Endometrium (tissue), 2 donors: ENCODE data around the gene NPLOC4.
"Not testable (repeated sequence)": the region's sequence is repeated elsewhere in the genome, so short reads cannot be mapped to it uniquely, and the experiment has no call there.

Experiments
- FAIRE-seq: peaks from 2 replicates; lab custom pipeline; 2012; peaks lifted over from hg19 to GRCh38; lab: Jason Lieb, UNC
- donor health status: control.
- donor health status: control.

Gene NPLOC4

DNA sequence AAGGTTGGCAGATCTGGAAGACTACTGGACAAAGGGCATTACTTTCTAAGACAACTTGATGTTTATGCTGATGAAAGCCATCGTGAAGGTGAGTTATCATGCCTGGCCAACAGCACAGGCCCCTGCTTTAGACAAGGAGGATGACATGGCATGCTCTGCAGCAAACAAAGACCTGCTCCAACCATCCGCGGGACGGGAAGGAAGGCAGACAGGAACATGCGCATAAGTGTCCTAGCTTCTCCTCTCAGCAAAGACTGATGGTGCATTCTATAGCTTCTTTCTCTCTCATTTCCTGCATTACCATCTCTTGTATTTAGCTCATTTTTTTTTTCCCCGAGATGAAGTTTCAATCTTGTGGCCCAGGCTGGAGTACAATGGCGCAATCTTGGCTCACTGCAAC is 5.4 kb downstream of the NPLOC4 start:
- no peak for FAIRE-seq

- FAIRE-seq, result no peak
These were observed 6.6 kb downstream of the NPLOC4 start for GRCh38 chr17:81630274-81630673.

DNA sequence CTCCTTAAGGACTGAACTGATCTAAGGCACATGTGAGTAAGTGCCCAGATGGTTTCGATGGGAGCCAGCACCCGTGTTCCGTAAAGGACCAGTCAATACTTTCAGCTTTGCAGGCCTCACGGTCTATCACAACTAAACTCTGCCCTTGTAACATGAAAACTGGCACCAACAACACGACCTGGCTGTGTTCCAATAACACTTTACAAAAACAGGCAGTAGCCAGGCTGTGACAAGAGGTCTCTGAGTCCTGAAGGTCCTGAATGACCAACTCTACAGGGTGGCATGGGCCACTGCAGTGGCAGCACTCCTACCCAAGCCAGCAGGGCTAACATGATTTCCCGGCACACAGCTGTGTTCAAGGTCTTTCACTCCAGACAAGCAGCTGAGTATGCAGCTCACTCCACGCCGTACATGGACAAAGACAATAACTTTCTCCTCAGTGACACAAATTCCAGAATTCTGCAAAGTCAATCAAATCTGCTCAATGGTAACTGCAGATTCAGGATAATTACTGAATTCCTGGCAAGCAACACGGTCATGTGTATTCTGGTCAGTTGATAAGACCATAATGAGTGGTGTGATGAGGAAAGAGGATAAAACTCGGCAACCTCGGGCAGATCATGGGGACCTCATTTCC is 15.3 kb downstream of the NPLOC4 start:
- FAIRE-seq, result no peak

- not testable (repeated sequence) for FAIRE-seq
These were observed 18.6 kb downstream of the NPLOC4 start for GRCh38 chr17:81618307-81618706.

GRCh38 chr17:81616877-81617276 is 20.0 kb downstream of the NPLOC4 start:
- no peak for FAIRE-seq

- FAIRE-seq, result no peak
These were observed 21.4 kb downstream of the NPLOC4 start for GRCh38 chr17:81615401-81615930.

DNA sequence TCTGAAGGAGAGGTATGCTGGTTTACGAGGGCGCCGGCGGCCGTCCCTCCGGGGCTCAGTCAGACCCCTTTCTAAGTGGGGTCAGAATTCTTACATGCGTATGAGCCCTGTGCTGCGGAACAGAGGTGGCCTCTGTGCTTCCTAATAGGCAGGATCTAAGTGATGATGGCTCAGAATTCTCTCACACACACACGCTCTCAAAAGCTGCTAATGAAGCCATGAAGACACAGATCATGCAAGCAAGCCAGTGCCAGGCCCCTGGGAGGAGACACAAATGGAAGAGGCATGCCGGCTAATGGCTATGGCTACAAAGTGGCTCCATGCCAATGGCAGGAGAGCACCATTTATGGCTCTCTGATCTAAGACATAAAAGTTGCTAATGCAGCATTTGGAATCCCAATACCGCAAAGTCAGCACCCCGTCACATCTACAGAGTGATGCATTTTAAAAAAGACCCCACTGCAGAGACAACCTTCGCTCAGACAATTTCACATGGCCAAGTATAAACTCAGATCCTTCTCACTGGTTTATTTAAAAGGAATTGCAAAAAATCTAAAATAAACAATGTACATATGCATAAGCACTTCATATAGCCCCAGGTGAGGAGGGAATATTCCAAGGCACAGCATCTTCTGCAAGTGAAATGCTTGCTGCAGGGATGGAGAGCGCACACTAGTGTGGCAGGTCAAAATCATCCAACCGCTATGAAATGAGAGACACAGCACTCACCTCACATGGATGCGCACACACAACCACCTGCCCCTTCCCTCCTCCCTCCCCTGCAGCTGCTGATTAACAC is 24.5 kb downstream of the NPLOC4 start:
- no peak for FAIRE-seq

DNA sequence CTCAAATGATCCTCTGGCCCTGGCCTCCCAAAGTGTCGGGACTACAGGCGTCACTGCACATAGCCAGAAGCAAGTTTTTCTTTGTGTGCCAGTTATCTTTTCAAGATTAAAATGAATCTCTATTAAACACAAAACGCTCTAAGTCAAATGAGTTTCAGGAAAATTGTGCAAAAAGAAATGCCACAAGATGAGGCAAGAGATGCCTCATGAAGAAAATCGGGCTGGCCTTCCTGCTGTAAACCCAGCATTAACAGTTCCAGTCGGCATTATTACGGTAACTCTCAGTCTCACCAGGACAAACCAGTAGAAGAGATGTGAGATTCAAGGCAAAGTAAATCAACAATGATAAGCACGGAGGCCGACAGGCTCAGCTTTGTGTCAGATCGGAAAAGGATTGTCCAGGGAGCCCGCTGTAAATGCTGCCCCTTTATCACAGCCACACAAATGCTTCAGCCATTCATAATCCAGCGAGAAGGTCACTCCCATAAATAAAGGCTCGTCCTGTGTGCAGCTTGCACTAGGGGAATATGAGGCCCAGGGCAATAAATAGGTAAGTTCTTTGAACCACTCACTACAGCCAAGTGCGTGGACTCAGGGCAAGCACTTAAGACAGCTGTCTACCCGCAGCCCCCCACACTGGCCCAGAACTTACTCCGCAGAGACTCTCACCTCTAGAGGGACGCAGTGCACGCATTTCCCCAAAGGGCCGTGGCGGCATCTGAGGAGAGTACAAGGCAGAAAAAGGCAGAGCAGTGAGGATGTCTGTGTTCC is 27.2 kb downstream of the NPLOC4 start:
- FAIRE-seq, result no peak

- FAIRE-seq, result no peak
These were observed 28.3 kb downstream of the NPLOC4 start for GRCh38 chr17:81608605-81609004.

DNA sequence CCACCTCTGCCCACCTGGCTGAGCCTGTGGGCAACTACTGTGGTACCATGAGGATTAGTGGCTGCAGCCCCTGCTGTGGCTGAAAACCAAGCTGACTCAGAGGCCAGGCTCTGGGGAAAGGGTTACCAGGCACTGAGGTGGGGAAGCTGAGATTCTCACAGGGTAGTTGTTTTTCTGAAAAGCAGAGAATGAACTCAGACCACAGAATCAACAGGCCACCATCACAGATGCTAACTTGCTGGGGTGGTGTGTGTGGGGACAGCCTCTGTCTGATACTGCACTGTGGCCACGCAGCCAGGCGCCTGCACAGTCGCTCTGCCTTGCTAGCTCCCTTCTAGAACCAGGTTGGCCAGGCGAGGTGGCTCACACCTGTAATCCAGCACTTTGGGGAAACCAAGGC is 28.8 kb downstream of the NPLOC4 start:
- no peak for FAIRE-seq

GRCh38 chr17:81607431-81607830 is 29.5 kb downstream of the NPLOC4 start:
- no peak for FAIRE-seq

- no peak for FAIRE-seq
These were observed 32.9 kb downstream of the NPLOC4 start for GRCh38 chr17:81603846-81604610.

DNA sequence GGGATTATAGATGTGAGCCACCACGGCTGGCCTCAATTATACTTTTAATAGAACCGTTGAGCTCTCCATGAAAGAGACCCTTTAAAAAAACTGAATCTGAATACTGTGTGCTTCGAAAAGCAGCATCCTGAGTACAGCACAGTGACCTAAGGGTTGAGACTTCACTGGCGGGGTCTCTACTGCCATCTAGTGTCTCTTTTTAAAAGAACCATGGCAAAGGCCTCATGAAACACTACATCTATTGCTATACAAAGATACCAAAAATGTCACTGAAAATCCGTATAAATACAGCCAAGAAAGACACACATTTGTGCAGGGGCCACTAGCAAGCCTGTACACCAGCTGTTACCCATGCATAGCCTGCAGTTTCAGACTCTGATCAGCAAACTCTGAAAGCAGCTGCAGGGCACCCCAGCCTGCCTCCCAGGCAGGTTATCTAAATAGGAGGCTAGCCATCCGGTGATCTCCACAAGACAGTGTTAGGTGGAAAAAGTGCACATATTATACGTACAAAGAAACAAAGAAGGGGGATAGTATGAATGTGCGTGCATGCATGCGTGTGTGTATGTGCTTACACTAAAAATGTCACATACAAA is 35.3 kb downstream of the NPLOC4 start:
- no peak for FAIRE-seq

GRCh38 chr17:81599719-81600486 is 37.0 kb downstream of the NPLOC4 start:
- FAIRE-seq, result no peak

- no peak for FAIRE-seq
These were observed 43.6 kb downstream of the NPLOC4 start for GRCh38 chr17:81593105-81593871.

DNA sequence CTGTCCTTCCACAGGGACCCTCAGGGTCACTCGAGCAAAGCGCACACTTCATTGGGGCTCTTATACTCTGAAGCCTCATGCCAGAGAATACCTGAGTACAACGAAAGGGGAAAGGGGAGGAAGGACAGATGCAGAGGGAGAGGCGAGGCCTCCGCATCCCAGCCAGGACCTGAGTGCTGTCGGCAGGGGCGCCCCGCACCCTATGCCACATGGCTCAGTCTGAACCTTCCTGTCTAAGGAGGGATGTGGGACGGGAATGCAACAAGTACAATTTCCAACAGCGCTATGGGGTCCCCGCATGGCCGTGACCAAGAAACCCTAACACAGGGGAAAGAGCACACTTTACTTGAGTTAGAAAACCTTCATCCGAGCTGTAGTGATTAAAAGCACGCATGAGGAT is 44.9 kb downstream of the NPLOC4 start:
- FAIRE-seq, result no peak

GRCh38 chr17:81590121-81590520 is 46.8 kb downstream of the NPLOC4 start:
- FAIRE-seq, result no peak

- no peak for FAIRE-seq
These were observed 47.3 kb downstream of the NPLOC4 start for GRCh38 chr17:81589612-81590011.

- no peak for FAIRE-seq
These were observed 50.8 kb downstream of the NPLOC4 start for GRCh38 chr17:81586096-81586495.

DNA sequence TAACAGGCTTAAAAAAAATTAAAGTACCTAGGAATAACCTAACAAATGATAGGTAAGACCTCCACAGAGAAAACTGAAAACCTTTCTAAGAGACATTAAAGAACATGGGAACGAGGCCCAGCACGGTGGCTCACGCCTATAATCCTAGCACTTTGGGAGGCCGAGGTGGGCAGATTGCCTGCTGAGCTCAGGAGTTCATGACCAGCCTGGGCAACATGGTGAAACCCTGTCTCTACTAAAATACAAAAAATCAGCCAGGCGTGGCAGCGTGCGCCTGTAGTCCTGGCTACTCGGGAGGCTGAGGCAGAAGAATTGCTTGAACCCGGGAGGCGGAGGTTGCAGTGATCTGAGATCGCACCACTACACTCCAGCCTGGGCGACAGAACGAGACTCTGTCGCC is 52.1 kb downstream of the NPLOC4 start:
- FAIRE-seq, result not testable (repeated sequence)
